ENCODE results near the gene DIS3L2.
"Not testable (repeated sequence)": the region's sequence is repeated elsewhere in the genome, so short reads cannot be mapped to it uniquely, and the experiment has no call there.

DNA sequence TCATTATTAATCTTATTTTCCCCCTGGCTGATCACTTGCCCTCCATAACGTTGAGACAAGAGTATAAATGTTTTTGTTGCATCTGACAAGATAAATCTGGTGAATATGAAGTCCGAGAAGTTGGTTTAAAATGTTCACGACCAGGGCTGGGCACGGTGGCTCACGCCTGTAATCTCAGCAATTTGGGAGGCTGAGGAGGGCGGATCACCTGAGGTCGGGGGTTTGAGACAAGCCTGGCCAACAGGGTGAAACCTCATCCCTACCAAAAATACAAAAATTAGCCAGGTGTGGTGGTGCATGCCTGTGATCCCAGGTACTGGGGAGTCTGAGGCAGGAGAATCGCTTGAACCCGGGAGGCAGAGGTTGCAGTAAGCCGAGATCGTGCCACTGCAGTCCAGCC, 14.4 kb upstream of the DIS3L2 start:
- TF ChIP-seq SP1 (IDR thresholded peaks at IDR 0.05); TARDBP (IDR thresholded peaks at IDR 0.05); CTBP1 (IDR thresholded peaks at IDR 0.05; ENCODE audit: borderline replicate concordance); HDGF (IDR thresholded peaks at IDR 0.05; ENCODE audit: borderline replicate concordance); NFRKB (IDR thresholded peaks at IDR 0.05); SUZ12 (IDR thresholded peaks at IDR 0.05); BHLHE40 (IDR thresholded peaks at IDR 0.05; ENCODE audit: borderline replicate concordance); FOXM1 (IDR thresholded peaks at IDR 0.05; ENCODE audit: borderline replicate concordance); ELF4 (IDR thresholded peaks at IDR 0.05); ZNF384 (IDR thresholded peaks at IDR 0.05); FOXA1 (IDR thresholded peaks at IDR 0.05); LEF1 (IDR thresholded peaks at IDR 0.05; ENCODE audit: borderline replicate concordance); ARNT (IDR thresholded peaks at IDR 0.05): not testable (repeated sequence)
- TF ChIP-seq, protein P1, sequence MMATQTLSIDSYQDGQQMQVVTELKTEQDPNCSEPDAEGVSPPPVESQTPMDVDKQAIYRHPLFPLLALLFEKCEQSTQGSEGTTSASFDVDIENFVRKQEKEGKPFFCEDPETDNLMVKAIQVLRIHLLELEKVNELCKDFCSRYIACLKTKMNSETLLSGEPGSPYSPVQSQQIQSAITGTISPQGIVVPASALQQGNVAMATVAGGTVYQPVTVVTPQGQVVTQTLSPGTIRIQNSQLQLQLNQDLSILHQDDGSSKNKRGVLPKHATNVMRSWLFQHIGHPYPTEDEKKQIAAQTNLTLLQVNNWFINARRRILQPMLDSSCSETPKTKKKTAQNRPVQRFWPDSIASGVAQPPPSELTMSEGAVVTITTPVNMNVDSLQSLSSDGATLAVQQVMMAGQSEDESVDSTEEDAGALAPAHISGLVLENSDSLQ (IDR thresholded peaks at IDR 0.05): not testable (repeated sequence)

Data from HEK293T (cell line).